PFSK-1 (cell line): ENCODE measurements around the gene NPHP4.

Experiments used
- FOXP2 ChIP-seq: optimal IDR thresholded peaks from 2 replicates; pipeline ENCODE3; 2011; ENCODE audit warnings: borderline replicate concordance, control low read depth, inconsistent platforms; ENCODE audit not compliant: insufficient read depth; ENCODE audit errors: extremely low read length, extremely low read depth
- POLR2AphosphoS5 ChIP-seq: IDR thresholded peaks from 2 replicates; pipeline ENCODE4 v1.6.1; 2012; ENCODE audit warnings: low read depth, mild to moderate bottlenecking, control low read depth, low read length, moderate library complexity
- REST ChIP-seq, 2 experiments: IDR thresholded peaks; 2 replicates each; pipeline versions ENCODE4 v1.6.1 to v1.8.0; 2011 to 2012; ENCODE audit warnings: low read depth in 2 of 2, low read length in 2 of 2, control low read depth in 1 of 2, inconsistent platforms in 1 of 2, mild to moderate bottlenecking in 1 of 2, moderate library complexity in 1 of 2; ENCODE audit not compliant: insufficient read depth in 1 of 2
- SIN3A ChIP-seq: IDR thresholded peaks from 2 replicates; pipeline ENCODE4 v1.6.1; 2012; ENCODE audit warnings: mild to moderate bottlenecking, low read length, moderate library complexity, borderline replicate concordance; ENCODE audit not compliant: insufficient read depth
- TAF1 ChIP-seq: IDR thresholded peaks from 2 replicates; pipeline ENCODE4 v1.6.1; 2012; ENCODE audit warnings: low read length, control low read depth, borderline replicate concordance; ENCODE audit not compliant: insufficient read depth

The NPHP4 gene

GRCh38 chr1:5997316-5997715 is 5.1 kb upstream of the NPHP4 start:
- no peak for TF ChIP-seq TAF1
- TF ChIP-seq POLR2AphosphoS5, result no peak
- no peak for TF ChIP-seq FOXP2
- no peak for TF ChIP-seq REST (IDR thresholded peaks at IDR 0.05; ENCODE audit: insufficient read depth in 1 of 2, low read depth in 2 of 2, low read length in 2 of 2)
- TF ChIP-seq SIN3A, result no peak

- TF ChIP-seq POLR2AphosphoS5 (no peak), FOXP2 (no peak)
Observed at GRCh38 chr1:5996641-5997270, 4.5 kb upstream of the NPHP4 start.

GRCh38 chr1:5995871-5996630 is 3.8 kb upstream of the NPHP4 start:
- TF ChIP-seq REST (IDR thresholded peaks at IDR 0.05; ENCODE audit: insufficient read depth in 1 of 2, low read depth in 2 of 2, low read length in 2 of 2) (no peak), SIN3A (no peak), FOXP2 (no peak), TAF1 (no peak)

DNA sequence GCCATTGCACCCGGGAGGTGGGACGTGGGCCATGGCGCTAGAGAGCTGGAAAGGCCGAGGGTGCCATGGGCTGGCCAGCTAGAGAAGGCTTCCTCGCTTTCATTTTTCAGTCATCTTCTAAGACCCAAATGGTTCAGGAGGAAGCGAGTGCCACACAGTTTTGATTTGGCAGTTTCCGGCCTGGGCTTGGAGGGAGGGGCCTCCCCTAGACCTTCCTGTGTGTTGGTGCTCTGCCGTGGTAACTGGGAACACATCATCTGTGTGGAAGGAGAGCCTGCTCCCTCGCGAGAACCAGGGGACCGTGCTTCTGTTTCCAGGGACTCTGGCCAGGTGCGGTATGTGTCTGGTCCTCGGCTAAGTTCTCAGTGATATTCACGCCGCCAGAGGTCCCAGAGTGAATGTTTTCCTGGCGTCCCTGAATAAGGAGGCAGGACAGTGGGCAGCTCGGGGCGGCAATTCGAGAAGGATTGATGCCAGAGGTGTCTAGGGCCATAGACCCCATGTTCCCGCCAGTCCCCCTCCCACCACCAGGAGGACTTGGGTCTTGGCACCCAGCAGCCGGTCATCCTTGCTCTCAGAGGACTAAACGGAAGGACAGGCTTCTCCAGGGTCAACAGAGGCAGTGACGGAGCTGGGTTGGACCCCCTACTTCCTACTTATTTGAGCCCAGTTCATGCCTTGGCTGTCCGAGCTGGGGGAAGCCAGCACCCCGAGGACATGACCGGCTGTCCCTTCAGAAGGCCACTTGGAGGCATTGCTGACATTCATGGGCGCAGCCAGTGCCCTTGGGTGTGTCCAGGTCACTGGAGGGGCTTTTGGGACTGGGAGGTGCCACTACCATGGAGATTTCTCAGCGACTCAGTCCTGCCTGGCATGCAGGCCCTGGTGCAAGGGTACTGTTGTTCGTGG is 2.7 kb upstream of the NPHP4 start:
- TF ChIP-seq REST (IDR thresholded peaks at IDR 0.05; ENCODE audit: insufficient read depth in 1 of 2, low read depth in 2 of 2, low read length in 2 of 2) (no peak), SIN3A (no peak), TAF1 (no peak), FOXP2 (no peak), POLR2AphosphoS5 (no peak)
